GM19025 (cell line): ENCODE results near the gene ZC3H18.
"Not testable (repeated sequence)": the region's sequence is repeated elsewhere in the genome, so short reads cannot be mapped to it uniquely, and the experiment has no call there.

Source experiments
- ATAC-seq: cut with Tn5 transposase; IDR thresholded peaks from one replicate; pipeline ENCODE4 v1.9.1; 2021; ENCODE audit warnings: mild to moderate bottlenecking, low read depth, moderate library complexity; ENCODE audit not compliant: unreplicated experiment

Gene ZC3H18

DNA sequence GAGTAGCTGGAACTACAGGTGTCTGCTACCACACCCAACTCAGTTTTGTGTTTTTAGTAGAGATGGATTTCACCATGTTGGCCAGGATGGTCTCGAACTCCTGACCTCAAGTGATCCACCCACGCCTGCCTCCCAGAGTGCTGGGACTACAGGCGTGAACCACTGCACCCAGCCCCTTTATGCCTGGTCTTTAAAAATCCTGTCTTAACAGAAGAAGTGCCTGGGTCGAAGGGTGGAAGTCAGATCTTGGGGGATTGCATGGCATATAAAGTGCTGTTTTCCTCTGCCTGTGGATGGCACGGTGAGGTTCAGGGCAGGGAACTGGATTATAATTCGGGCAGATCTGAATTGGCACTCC lies 30.3 kb downstream of the ZC3H18 start:
- no peak for ATAC-seq

DNA sequence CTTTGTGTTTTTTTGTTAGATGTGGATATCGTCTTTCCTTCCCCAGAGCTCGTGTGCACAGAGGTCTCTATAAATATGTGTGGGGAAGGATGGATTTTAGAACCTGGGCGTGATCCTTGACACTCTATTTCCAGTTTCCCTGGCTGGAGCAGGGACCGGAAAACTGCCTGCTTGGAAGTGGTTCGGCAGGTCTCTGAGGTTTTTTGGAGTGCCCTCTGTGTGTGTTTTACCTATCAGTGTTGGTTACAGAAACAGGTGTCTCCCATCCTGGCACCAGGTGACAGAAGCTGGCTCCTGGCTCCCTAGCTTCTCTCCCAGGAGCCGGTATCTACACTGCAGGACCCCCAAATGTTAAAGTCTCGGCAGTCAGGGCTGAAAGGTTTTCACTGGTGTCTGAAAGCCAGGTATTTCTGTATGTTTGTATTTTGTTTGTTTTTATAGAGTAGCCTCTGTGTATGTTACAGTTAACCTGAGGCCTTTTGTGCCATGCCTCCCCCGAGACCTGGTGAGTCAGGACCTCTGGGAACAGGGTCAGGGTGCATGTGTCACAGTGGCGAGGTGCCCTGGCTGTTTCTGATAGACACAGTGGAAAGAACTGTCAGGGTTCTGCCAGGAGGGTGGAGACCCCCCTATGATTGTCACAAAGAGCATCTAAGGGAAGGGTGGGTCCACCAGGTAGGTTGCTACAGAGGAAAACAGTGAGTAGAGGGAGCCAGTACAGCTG lies 31.3 kb downstream of the ZC3H18 start:
- ATAC-seq: no peak

DNA sequence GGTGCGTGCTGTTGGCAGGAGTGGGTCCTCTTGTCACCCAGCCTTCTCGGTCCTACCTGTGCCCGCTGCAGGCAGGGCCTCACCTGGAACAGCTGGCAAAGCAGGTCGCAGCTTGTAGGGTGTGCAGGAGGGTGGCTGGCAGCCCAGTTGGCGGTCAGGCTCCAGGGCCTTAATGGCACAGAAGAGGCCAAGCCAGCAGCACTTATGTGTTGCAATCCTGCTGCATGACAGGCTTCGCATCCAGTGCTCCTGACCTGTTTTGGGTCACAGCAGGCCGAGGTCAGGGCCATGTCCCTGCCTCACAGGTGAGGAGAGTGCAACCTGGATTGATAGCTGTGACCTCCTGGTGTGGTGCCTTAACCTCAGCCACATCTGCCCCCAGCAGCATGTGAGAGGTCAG lies 31.9 kb downstream of the ZC3H18 start:
- no peak for ATAC-seq

DNA sequence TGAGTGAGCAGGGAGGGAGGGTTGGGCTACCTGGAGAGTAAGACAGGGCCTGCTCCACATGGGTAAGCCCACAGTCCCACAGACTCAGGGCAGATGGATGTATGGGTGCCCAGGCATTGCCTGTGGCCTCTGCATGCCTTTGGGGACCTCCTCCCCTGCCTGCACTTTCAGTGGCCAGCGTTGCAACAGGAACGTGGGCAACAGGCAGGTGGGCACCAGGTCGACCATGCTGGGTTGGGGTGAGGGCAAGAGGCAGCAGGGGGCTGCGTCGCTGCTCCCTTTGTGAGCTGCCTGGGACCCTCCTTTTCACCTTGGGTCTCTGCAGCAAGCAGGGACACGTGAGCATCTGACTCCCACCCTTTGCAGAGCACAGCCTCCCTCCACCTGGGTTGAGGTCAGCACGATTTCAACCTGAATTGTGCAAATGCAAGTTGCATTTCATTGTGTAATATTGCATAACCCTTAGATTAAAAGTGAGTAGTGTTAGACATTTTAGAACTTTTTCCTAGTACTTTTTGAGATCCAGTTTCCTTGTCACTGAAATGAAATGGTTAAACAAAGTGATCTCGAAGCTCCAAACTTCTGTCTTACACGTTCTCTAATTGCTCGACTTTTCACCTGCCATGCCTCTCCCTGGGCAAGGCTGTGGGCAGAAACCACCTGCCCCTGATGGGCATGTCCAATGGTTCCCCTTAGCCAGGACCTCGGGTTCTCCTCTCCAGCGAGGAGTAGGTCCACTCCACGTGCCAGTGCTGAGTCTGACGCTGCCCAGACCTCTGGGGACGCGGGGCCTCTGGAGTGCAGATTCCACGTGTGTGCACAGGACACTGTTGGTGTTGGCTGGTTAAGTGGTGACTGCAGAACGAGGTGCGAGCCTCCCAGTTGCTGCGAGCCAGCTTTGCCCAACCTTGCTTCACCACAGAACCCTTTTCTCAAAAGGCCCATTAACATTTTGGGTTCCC lies 35.3 kb downstream of the ZC3H18 start:
- ATAC-seq: no peak

DNA sequence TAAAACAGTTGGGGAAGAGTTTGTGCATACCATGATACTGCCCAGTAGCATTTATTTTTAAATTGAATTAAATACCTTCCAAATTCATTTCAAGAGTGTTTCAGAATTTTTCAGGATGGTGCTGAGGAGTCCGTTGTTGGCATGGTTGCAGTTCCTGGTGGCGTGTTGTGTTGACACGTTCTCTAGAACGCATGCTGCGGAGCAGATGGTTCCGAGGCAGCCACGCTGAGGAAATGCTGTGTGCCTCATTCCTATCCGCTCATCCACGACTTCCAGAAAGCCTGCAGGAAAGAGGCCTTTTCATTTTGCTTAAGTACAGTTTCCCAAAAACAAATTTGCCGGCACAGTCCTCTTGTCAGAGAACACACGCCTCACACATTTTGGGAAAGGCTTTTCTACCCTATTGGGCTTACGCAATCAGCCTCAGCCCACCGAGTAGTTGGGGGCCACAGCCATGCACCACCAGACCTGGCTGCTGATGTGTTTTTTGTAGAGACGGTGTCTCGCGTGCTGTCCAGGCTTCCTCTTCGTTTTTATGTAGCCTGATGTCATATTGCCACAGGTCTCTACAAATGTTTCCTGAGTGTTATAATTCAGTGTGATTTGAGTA lies 36.0 kb downstream of the ZC3H18 start:
- no peak for ATAC-seq

DNA sequence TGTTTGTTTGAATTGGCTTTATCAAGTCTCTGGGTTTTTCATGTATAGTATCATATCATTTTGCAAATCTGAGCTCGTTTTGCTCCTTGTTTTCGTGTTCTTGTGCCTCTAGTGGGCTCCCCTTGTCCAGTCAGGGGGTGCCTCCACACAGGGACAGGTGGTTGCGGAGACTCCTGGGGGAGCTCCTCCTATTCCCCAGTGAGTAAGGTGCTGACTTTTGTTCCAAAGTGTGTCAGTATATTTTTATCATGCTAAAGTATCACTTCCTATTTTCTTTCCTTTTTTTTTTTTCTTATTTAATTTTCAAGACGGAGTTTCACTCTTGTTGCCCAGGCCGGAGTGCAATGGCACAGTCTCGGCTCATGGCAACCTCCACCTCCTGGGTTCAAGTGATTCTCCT lies 37.9 kb downstream of the ZC3H18 start:
- no peak for ATAC-seq

DNA sequence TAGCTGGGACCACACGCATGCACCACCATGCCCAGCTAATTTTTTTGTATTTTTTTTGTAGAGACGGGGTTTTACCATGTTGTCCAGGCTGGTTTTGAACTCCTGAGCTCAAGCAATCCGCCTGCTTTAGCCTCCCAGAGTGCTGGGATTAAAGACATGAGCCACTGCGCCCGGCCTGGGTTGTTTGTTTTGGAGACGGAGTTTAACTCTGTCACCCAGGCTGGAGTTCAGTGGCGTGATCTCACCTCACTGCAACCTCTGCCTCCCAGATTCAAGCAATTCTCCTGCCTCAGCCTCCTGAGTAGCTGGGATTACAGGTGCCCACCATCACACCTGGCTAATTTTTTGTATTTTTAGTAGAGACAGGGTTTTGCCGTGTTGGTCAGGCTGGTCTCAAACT lies 39.2 kb downstream of the ZC3H18 start:
- not testable (repeated sequence) for ATAC-seq

DNA sequence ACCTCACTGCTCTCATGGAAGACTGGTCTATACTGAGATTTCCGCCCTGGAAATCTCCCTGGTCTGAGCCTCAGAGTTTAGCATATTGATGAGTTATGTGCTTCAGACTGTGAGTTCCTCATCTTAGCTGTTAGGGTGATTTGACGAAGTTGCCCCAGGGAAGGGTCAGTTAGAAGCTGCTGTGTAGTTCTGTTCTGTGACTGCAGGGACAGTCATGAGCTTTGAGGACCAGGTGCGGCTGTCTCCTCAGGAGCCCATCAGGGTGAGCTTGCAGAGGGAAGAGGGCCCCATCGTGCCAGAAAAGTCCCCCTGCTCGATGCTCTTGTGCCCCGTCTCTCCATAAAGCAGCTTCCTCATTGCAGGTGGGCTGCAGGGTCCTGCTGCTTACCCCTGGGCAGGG lies 39.9 kb downstream of the ZC3H18 start:
- ATAC-seq: no peak

DNA sequence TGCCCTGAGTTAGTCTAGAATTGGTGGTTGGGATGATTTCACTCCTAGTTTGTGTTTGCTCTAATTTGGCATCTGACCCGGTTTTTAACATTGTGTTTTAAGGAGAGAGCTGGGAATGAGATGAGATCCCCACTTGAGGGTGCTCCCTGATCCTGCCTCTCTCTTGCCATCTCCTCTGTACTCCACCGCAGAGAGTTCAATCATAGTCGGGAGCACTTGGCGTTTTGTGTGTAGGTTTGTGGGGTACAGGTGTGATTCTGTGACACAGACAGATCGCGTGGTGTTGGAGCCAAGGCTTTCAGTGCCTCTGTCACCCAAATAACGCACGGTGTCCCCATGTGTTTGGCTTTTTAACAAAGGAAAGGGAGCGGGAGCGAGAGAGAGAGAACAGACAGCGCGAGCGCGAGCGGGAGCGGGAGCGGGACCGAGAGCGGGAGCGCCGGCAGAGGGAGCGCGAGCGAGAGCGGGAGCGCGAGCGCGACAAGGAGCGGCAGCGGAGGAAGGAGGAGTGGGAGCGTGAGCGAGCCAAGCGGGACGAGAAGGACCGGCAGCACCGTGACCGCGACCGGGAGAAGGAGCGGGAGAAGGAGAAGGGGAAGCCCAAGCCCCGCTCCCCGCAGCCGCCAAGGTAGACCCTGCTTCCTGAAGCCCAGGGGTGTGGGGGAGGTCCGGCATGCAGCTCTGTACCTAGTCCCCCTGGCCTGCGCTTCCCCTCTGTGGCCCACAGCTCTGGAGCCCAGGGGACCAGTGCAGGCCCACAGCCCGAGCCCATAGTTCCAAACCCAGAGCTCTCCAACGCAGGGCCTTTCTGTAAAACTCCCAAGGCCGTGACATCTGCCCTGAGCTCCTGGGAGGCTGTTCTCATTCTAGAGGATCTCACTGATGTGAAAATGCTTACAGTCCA lies 41.0 kb downstream of the ZC3H18 start:
- no peak for ATAC-seq

DNA sequence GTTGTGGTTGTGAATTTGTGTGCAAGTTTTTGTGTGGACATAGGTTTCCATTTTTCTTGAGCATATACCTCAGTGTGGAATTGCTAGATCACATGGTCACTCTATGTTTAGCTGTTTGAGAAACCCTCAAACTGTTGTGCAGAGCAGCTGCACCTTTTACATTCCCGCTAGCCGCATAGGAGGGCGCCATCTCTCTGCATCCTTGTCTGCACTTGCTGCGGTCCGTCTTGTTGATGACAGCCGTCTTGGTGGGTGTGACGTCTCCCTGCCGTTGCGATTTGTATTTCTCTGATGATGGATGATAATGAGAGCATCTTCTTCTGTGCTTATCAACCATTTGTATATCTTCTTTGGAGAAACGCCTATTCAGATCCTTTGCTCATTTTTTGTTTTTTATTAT lies 43.1 kb downstream of the ZC3H18 start:
- ATAC-seq: no peak

DNA sequence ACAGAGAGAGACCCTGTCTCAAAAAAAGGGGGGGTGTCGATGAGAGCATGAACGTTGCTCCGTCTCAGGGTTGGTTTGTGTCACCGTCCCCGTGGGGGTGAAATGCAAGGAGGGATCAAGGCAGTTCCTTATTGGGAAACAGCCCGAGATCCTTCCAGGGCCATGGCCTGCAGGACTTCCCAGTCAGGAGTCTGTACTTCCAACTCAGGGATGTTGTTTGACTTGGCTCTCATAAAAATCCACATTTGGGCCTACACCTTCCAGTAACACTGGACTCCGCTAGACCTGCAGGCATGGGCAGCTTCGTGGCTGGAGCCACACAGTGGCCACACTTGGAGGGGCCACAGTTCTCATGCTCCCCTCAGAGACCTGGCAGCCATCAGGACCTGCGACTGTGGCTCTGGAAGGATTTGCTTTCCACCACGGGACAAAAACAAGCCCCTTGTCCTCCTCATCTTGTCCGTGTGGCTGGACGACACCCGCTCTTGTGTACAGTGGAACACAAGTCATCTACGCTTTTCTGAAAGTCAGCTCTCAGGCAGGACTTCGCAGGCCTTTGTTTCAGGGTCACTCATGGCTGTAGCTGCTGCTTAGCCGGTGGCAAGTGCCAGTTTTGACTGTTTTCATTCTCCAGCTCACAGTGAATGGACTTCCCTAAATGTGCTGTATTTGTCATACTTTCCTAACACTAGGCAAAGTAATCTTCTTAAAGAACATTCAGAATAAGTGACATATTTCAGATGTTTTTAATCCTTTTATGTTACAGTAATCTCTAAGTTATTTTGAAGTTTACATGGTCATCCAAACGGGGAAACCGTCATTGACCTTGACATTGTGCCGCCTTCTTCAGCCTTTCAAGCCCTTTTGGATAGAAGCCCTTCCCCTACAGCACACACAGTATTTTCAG lies 44.0 kb downstream of the ZC3H18 start:
- ATAC-seq: no peak

DNA sequence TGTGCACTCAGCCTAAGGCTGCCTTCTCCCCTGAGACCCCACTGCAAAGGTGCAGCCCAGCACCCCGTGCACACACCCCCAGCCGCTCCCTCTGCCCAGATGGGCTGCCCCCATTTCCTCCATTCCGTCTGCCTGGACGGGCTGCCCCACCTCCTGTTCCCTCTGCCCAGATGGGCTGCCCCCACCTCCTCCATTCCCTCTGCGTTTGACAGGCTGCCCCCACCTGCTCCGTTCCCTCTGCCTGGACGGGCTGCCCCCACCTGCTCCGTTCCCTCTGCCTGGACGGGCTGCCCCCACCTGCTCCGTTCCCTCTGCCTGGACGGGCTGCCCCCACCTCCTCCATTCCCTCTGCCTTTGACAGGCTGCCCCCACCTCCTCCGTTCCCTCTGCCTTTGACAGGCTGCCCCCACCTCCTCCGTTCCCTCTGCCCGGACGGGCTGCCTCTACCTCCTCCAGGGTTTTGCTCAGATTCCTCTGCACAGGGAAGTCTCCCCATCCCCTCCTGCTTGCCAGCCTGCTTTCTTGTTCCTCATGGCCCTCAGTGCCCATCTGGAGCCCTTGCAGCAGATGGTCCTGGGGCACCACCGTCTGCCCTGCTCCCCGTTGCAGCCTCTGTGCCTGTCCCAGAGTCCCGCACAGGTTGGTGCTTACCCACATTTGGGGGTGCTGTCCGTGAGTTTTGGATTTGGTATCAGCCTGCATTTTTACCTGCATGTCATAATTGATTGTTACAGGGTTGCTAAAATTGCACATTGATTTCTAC lies 44.8 kb downstream of the ZC3H18 start:
- ATAC-seq: no peak

DNA sequence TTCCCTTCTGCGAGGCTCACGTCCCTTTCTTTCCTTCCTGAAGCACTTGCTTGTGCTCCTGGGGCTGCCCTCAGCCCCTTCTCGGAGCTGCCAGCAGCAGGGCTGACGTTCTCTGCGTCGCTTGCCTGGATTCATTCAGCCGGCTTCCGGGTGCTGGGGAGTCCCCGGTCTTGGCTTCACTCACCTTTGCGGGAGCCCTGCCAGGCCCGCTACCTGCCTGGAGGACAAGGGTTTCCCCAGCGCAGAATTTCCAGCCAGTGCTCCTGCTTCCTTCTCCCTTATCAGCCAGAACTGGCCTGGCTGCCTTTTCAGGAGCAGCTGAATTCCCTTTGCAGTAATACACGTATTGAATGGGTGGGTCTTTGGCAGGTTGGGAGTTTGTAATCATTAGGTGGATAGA lies 46.1 kb downstream of the ZC3H18 start:
- ATAC-seq: no peak

DNA sequence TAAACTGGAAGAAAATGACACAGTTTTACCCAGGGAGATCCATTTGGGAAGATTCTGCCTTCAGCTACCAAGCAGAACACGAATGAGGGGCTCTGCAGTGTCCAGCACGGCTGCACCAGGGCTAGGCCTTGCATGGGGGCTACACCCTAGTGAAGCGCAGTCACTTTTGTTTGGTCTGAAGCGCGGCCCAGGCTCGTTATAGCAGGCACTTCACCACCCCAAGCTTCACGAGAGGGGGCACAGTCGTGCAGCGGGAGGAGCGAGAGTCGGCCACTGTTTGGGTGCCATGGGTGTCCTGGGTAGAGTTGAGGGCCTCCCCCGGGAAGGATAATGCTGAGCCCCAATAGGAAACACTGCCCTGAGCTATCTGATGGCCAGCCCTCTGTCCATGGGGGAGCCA lies 46.5 kb downstream of the ZC3H18 start:
- ATAC-seq: no peak

DNA sequence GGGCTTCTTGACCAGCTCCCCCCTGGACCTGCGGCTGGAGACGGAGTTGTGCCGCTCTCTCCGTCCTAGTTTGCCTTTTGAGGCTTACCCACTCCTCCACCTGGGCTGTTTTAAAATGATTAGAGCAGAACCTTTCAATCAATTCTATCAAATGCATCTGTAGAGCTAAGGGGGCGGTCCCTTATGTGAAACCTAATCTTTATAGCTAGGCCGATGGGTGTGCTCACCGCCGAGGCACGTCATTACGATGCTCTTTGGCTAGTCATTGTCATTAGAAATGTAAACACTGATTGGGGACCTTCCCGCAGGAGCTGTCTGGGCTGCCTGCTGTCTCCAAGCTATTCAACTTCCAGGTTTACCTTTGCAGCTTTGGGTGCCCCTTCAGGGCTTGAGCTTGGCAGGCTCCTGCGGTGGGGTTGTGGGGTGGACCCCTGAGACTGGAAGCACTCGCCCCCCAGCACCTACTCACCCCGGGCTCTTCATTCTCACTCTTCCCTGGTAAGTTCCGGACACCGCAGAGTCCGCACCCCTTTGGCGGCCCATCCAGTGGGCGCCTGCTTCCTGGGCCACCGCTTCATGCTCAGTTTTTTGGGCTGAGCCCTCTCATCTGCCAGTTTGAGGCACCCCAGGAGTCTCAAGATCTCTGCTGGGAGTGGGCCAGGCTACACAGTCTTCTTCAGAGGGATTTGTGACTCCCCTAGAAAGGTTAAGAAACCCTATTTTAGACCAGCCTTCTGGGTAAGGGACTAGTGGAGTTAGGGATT lies 47.2 kb downstream of the ZC3H18 start:
- no peak for ATAC-seq

DNA sequence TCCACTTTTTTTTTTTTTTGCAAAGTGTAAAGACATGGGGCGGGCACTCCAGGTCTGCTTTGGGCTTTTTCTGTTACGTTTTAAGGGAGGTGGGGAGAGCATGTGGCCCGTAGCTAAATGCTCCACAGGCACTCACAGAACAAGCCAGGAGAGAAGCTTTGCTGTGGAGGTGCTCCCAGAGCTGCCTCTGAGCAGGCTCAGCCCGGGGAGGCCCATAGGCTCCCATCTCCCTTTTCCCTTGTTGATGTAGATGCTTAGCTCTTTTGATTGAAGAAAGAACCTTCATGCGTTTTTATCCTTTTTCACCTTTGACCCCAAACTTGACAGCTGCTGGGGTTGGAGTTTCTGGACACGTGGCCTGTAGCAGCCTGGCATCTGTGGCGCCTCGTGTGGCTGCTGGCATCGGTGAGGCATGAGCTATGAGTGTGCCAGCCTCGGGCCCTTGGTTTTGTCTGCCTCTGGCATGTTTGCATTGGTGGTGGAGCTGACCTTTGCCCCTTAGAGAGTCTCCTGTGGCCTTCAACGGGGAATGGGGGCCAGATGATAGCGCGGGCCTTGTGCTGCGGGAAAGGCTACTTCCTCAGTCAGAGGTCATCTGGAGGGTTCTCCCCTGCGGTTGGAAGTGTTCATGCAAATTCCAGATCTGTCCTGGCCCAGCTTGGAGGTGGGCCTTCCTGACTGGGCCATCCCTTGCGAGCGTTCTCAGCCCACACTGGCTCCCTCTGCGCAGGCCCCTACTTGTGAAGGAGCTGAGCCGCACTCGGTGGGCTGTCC lies 48.2 kb downstream of the ZC3H18 start:
- no peak for ATAC-seq

DNA sequence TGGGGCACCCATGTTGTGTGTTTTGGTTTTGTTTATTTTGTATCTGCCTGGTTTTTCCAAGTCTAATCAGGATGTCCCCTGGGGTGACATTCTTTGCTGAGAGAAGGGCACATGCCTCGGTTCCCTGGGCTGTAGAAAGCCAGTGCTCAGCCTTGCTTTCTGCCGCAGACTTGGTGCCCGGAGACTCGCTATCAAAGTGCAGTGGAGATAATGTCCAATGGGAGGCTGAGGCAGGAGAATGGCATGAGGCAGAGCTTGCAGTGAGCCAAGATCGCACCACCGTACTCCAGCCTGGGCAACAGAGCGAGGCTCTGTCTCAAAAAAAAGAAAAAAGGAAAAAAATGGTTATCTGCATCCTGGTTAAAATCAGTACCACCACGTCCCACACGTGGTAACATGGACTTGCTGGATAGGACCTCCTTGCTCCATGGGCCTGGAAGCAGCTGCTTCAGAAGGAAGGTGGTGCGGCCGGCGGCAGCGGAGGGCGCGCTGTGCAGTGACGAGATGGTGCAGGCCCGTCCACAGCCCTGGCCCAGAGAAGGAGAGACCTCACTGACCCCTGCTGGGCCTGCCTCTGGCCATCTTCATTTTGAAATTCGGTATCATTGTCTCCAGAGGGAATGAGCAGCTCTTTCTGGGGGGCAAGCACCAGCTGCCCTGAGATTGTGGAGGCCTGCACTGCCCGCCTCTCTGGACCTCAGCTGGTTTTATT lies 48.9 kb downstream of the ZC3H18 start:
- no peak for ATAC-seq
